Measurements from ENCODE around the gene FUT8. TPM values are rescaled to one million over a fixed set of nuclear protein-coding genes. Genes with fewer than 3 reads are reported as not detected.

FUT8 gene
- total RNA-seq, 4 donors from 2014 or later = 6.5 to 11.3 (median 9.3) TPM

GRCh38 chr14:65410640-65411039 lies 1.9 kb upstream of the FUT8 start:
- ATAC-seq (no peak), DNase-seq (no peak)
- no peak overlapping the region for H3K27ac ChIP-seq
- H3K4me1 ChIP-seq = peaks cover 4 to 8% of the 10 kb centered on the region in 2 donors
- in situ Hi-C loops (cut with MboI; ENCODE audit: low sequenced_read_pairs in 4 of 4) = loop anchor here in 3 of 4 donors (10.0 to 25.0 kb wide), 2 partner anchors 414 to 552 kb away; no protein-coding TSS in a partner anchor
- H3K27me3 ChIP-seq = no peaks in the 10 kb centered on the region
- no peaks in the 10 kb centered on the region for H3K9me3 ChIP-seq
- H3K36me3 ChIP-seq = no peaks in the 10 kb centered on the region
- no peak overlapping the region for H3K4me3 ChIP-seq
- TF ChIP-seq CTCF (IDR thresholded peaks at IDR 0.05 in 4 of 5, conservative IDR thresholded peaks at IDR 0.05 in 1 of 5) = no peak
- TF ChIP-seq POLR2A (IDR thresholded peaks at IDR 0.05) = no peak
- intact Hi-C loops (cut with DNase I; ENCODE audit: low total_unique reads) = loop anchor here (5.0 to 10.0 kb wide), 5 partner anchors 194 to 1097 kb away; partner anchors contain the start of genes CHURC1, FNTB, GPHN and MAX

- TF ChIP-seq POLR2A (IDR thresholded peaks at IDR 0.05) (peak; percentile 57 to 64), CTCF (IDR thresholded peaks at IDR 0.05 in 4 of 5, conservative IDR thresholded peaks at IDR 0.05 in 1 of 5) (no peak)
- Histone ChIP-seq H3K27me3 (no peaks in the 10 kb centered on the region), H3K36me3 (no peaks in the 10 kb centered on the region), H3K9me3 (no peaks in the 10 kb centered on the region), H3K4me1 (peaks cover 4 to 8% of the 10 kb centered on the region in 2 donors), H3K27ac (peak overlapping the region; percentile 82 to 93 (median 90)), H3K4me3 (peak overlapping the region; percentile 79 to 98 (median 94))
- intact Hi-C loops (cut with DNase I; ENCODE audit: low total_unique reads) (loop anchor here (1.0 to 10.0 kb wide), 7 partner anchors 49 to 1096 kb away; partner anchors contain the start of genes CHURC1, FNTB, GPHN and MAX), in situ Hi-C loops (cut with MboI; ENCODE audit: low sequenced_read_pairs in 4 of 4) (loop anchor here in 3 of 4 donors (10.0 to 25.0 kb wide), 2 partner anchors 413 to 551 kb away; no protein-coding TSS in a partner anchor)
- peak; percentile 89 to 92 for DNase-seq
- ATAC-seq = peak; percentile 77 to 81
Observed at GRCh38 chr14:65411656-65412031, 886 bp upstream of the FUT8 start.

GRCh38 chr14:65412856-65413738 lies 567 bp downstream of the FUT8 start:
- DNase-seq (no peak), ATAC-seq (peak; percentile 60)
- no peaks in the 10 kb centered on the region for H3K9me3 ChIP-seq
- intact Hi-C loops (cut with DNase I; ENCODE audit: low total_unique reads) (loop anchor here (1.0 to 10.0 kb wide), 7 partner anchors 50 to 1094 kb away; partner anchors contain the start of genes CHURC1, FNTB, GPHN and MAX), in situ Hi-C loops (cut with MboI; ENCODE audit: low sequenced_read_pairs in 4 of 4) (loop anchor here in 3 of 4 donors (10.0 to 25.0 kb wide), 2 partner anchors 412 to 549 kb away; no protein-coding TSS in a partner anchor)
- TF ChIP-seq POLR2A (IDR thresholded peaks at IDR 0.05) (no peak), CTCF (IDR thresholded peaks at IDR 0.05 in 4 of 5, conservative IDR thresholded peaks at IDR 0.05 in 1 of 5) (no peak)
- H3K4me1 ChIP-seq = peaks cover 4 to 8% of the 10 kb centered on the region in 2 donors
- no peaks in the 10 kb centered on the region for H3K36me3 ChIP-seq
- H3K27me3 ChIP-seq = no peaks in the 10 kb centered on the region
- H3K27ac ChIP-seq = peak overlapping the region; percentile 82 to 93 (median 90)
- peak overlapping the region; percentile 79 to 98 (median 94) for H3K4me3 ChIP-seq

GRCh38 chr14:65413739-65414045 lies 1.2 kb downstream of the FUT8 start:
- in situ Hi-C loops (cut with MboI; ENCODE audit: low sequenced_read_pairs in 4 of 4) = loop anchor here in 3 of 4 donors (10.0 to 25.0 kb wide), 2 partner anchors 411 to 549 kb away; no protein-coding TSS in a partner anchor
- no peak for TF ChIP-seq CTCF (IDR thresholded peaks at IDR 0.05 in 4 of 5, conservative IDR thresholded peaks at IDR 0.05 in 1 of 5)
- intact Hi-C loops (cut with DNase I; ENCODE audit: low total_unique reads) = loop anchor here (2.0 to 10.0 kb wide), 6 partner anchors 51 to 1094 kb away; partner anchors contain the start of genes CHURC1, FNTB, GPHN and MAX

More at GRCh38 chr14:65413739-65414045, 1.2 kb downstream of the FUT8 start:
- peak overlapping the region; percentile 79 to 98 (median 94) for H3K4me3 ChIP-seq
- H3K9me3 ChIP-seq = no peaks in the 10 kb centered on the region
- DNase-seq = no peak
- H3K27ac ChIP-seq = peak overlapping the region in 3 of 4 donors; percentile 82 to 93 (median 89)
- no peaks in the 10 kb centered on the region for H3K27me3 ChIP-seq
- no peaks in the 10 kb centered on the region for H3K36me3 ChIP-seq
- ATAC-seq = no peak
- peaks cover 4 to 8% of the 10 kb centered on the region in 2 donors for H3K4me1 ChIP-seq

All from gastrocnemius medialis (tissue), 4 donors.